GM21717 (cell line): ENCODE data around the gene HIP1.
"Not testable (repeated sequence)": the region's sequence is repeated elsewhere in the genome, so short reads cannot be mapped to it uniquely, and the experiment has no call there.

ENCODE experiments used
- ATAC-seq: cut with Tn5 transposase; IDR thresholded peaks from one replicate; pipeline ENCODE4 v1.9.1; 2021; ENCODE audit warnings: mild to moderate bottlenecking, moderate library complexity; ENCODE audit not compliant: unreplicated experiment

The HIP1 gene

GRCh38 chr7:75739796-75740672, 1.3 kb upstream of the HIP1 start:
- peak; percentile 27 for ATAC-seq

- peak; percentile 91 for ATAC-seq
Observed at GRCh38 chr7:75738975-75739795, 444 bp upstream of the HIP1 start.

GRCh38 chr7:75737856-75738603, 711 bp downstream of the HIP1 start:
- ATAC-seq: no peak

GRCh38 chr7:75735581-75736350, 3.0 kb downstream of the HIP1 start:
- ATAC-seq: no peak

- no peak for ATAC-seq
Observed at GRCh38 chr7:75734586-75735458, 3.9 kb downstream of the HIP1 start.

GRCh38 chr7:75732764-75733630, 5.7 kb downstream of the HIP1 start:
- ATAC-seq: no peak

- ATAC-seq: no peak
Observed at GRCh38 chr7:75732016-75732521, 6.7 kb downstream of the HIP1 start.

GRCh38 chr7:75729851-75730274, 8.9 kb downstream of the HIP1 start:
- ATAC-seq: no peak

GRCh38 chr7:75727881-75728593, 10.7 kb downstream of the HIP1 start:
- ATAC-seq: no peak

- ATAC-seq: not testable (repeated sequence)
Observed at GRCh38 chr7:75727351-75727750, 11.4 kb downstream of the HIP1 start.

GRCh38 chr7:75725306-75725705, 13.4 kb downstream of the HIP1 start:
- ATAC-seq: no peak

GRCh38 chr7:75723444-75723843, 15.3 kb downstream of the HIP1 start:
- ATAC-seq: no peak

GRCh38 chr7:75722373-75722772, 16.4 kb downstream of the HIP1 start:
- no peak for ATAC-seq

- not testable (repeated sequence) for ATAC-seq
Observed at GRCh38 chr7:75721922-75722321, 16.8 kb downstream of the HIP1 start.

GRCh38 chr7:75721426-75721825, 17.3 kb downstream of the HIP1 start:
- no peak for ATAC-seq

GRCh38 chr7:75719626-75720025, 19.1 kb downstream of the HIP1 start:
- ATAC-seq: no peak

GRCh38 chr7:75718390-75719031, 20.2 kb downstream of the HIP1 start:
- no peak for ATAC-seq
